ENCODE measurements around the gene DLG4.

Gene DLG4

DNA sequence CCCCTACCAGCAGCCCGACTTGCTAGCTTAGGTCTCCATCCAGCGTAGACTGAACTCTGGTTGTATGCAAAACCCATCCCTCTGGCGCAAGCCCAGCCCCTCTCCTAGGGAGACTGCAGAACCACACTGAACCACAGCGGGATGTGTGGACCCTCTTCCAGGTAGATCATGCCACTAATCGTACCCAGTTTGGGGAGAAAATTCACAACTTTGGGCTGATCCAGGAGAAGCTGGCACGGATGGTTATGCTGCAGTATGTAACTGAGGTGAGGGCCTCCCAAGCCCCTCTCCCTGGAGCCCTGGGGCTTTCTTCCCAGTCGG, 3.3 kb upstream of the DLG4 start:
- no peak for DNase-seq (ENCODE audit: low spot score)
- no peak for TF ChIP-seq CTCF (IDR thresholded peaks at IDR 0.05; ENCODE audit: borderline replicate concordance, control extremely low read depth, extremely low read depth, insufficient read depth, missing control alignments)
- in situ Hi-C loops (cut with MboI; ENCODE audit: low sequenced_read_pairs, unreplicated experiment): no loop called here

GRCh38 chr17:7222093-7222971, 2.7 kb upstream of the DLG4 start:
- in situ Hi-C loops (cut with MboI; ENCODE audit: low sequenced_read_pairs, unreplicated experiment): no loop called here
- TF ChIP-seq CTCF (IDR thresholded peaks at IDR 0.05; ENCODE audit: borderline replicate concordance, control extremely low read depth, extremely low read depth, insufficient read depth, missing control alignments): no peak

GRCh38 chr17:7221278-7222092, 1.8 kb upstream of the DLG4 start:
- TF ChIP-seq CTCF (IDR thresholded peaks at IDR 0.05; ENCODE audit: borderline replicate concordance, control extremely low read depth, extremely low read depth, insufficient read depth, missing control alignments): no peak
- in situ Hi-C loops (cut with MboI; ENCODE audit: low sequenced_read_pairs, unreplicated experiment): no loop called here
- DNase-seq (ENCODE audit: low spot score): no peak

More at GRCh38 chr17:7222093-7222971, 2.7 kb upstream of the DLG4 start:
- no peak for DNase-seq (ENCODE audit: low spot score)

- TF ChIP-seq CTCF (IDR thresholded peaks at IDR 0.05; ENCODE audit: borderline replicate concordance, control extremely low read depth, extremely low read depth, insufficient read depth, missing control alignments): peak; percentile 62
- in situ Hi-C loops (cut with MboI; ENCODE audit: low sequenced_read_pairs, unreplicated experiment): no loop called here
- peak; percentile 64 for DNase-seq (ENCODE audit: low spot score)
These were observed 1.1 kb upstream of the DLG4 start for GRCh38 chr17:7220593-7221277.

- in situ Hi-C loops (cut with MboI; ENCODE audit: low sequenced_read_pairs, unreplicated experiment): no loop called here
- no peak for TF ChIP-seq CTCF (IDR thresholded peaks at IDR 0.05; ENCODE audit: borderline replicate concordance, control extremely low read depth, extremely low read depth, insufficient read depth, missing control alignments)
- DNase-seq (ENCODE audit: low spot score): no peak
These were observed 316 bp downstream of the DLG4 start for GRCh38 chr17:7219229-7219811.

DNA sequence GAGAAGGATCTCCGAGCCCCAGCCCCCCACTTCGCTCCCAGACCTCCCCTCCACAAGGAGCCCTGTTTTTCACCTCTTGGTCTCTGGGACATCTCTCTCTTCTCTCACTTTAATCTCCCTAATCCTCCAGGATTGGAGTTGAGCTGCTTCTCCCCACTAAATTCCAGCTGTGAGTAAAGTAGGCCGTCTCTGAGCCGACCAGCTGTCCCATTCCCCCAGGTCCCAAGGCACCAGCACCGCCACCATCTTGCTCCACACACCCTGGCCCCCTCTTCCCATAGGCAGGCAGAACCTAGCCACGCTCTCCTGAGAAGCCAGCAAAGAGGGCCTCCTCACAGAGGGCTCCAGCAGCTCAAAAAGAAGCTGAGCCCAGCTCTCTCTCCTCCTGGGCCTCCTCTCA, 878 bp downstream of the DLG4 start:
- in situ Hi-C loops (cut with MboI; ENCODE audit: low sequenced_read_pairs, unreplicated experiment): no loop called here
- no peak for DNase-seq (ENCODE audit: low spot score)
- TF ChIP-seq CTCF (IDR thresholded peaks at IDR 0.05; ENCODE audit: borderline replicate concordance, control extremely low read depth, extremely low read depth, insufficient read depth, missing control alignments): no peak

All from GM13976 (cell line).